Measurements from ENCODE around the gene JAK1. TPM values are rescaled to one million over a fixed set of nuclear protein-coding genes. Genes with fewer than 3 reads are reported as not detected.

JAK1 gene
- total RNA-seq, 1 donor from 2014 or later: 152 TPM

- ATAC-seq: no peak
Observed at GRCh38 chr1:64801851-64802523, 164.4 kb downstream of the JAK1 start.

GRCh38 chr1:64798872-64799271 lies 167.5 kb downstream of the JAK1 start:
- Histone ChIP-seq H3K4me3 (no peak overlapping the region), H3K27ac (no peak overlapping the region), H3K9me3 (no peaks in the 10 kb centered on the region), H3K36me3 (peaks cover 3% of the 10 kb centered on the region), H3K4me1 (no peaks in the 10 kb centered on the region), H3K27me3 (no peaks in the 10 kb centered on the region)
- DNase-seq (no peak), ATAC-seq (no peak)
- intact Hi-C loops (cut with DNase I): no loop called here
- no peak for TF ChIP-seq CTCF (IDR thresholded peaks at IDR 0.05)

More at GRCh38 chr1:64801851-64802523, 164.4 kb downstream of the JAK1 start:
- no peaks in the 10 kb centered on the region for H3K27me3 ChIP-seq
- H3K36me3 ChIP-seq: peaks cover 3% of the 10 kb centered on the region
- no peaks in the 10 kb centered on the region for H3K4me1 ChIP-seq
- intact Hi-C loops (cut with DNase I): no loop called here
- H3K4me3 ChIP-seq: no peak overlapping the region
- DNase-seq: no peak
- no peak overlapping the region for H3K27ac ChIP-seq
- no peaks in the 10 kb centered on the region for H3K9me3 ChIP-seq
- TF ChIP-seq CTCF (IDR thresholded peaks at IDR 0.05): no peak

DNA sequence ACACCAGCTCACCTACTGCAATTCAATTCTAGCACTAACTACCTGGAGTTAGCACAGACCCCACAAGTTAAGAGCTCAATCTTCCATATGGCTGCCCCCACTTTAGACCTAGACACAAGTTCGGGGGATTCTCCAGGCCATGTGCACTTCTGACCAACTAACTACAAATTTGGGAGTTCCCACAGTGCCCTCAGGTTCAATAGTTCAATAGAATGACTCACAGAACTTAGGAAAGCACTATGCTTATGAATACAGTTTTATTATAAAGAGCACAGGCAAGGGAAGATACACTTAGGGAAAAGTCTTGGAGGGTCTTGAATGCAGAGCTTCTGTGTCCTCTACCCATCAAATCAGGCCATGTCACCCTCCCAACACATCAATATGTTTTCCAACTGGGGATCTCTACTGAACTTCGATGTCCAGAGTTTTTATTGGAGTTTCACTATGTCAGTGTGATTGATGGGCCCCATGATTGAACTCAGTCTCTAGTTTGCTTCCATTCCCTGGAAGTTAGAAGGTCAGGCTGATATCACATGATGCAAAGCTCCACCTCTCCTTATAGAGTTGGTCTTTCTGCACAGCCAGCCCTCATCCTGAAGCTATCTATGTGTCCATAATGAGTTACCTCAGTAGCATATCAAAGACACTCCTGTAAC lies 175.4 kb downstream of the JAK1 start:
- H3K4me3 ChIP-seq: no peak overlapping the region
- H3K36me3 ChIP-seq: no peaks in the 10 kb centered on the region
- DNase-seq (no peak), ATAC-seq (no peak)
- H3K27me3 ChIP-seq: no peaks in the 10 kb centered on the region
- peaks cover 11% of the 10 kb centered on the region for H3K9me3 ChIP-seq
- no peak overlapping the region for H3K27ac ChIP-seq
- no peaks in the 10 kb centered on the region for H3K4me1 ChIP-seq
- TF ChIP-seq CTCF (IDR thresholded peaks at IDR 0.05): no peak
- intact Hi-C loops (cut with DNase I): no loop called here

Other genes starting within 250 kb of the JAK1 start
- gene RAVER2, start 221.5 kb downstream of the JAK1 start, total RNA-seq: 12.8 TPM
- gene AK4, start 181.7 kb upstream of the JAK1 start, total RNA-seq: 4.6 TPM